CD4-positive, alpha-beta T cell treated with Interleukin-21 for 1 hour (primary cell): ENCODE data around the gene RNF31.

ENCODE experiments used
- DNase-seq: peaks from one replicate; pipeline ENCODE4 v3.0.0-alpha.2; 2020

RNF31 gene

GRCh38 chr14:24117179-24117578, 30.1 kb upstream of the RNF31 start:
- no peak for DNase-seq

GRCh38 chr14:24119691-24120090, 27.6 kb upstream of the RNF31 start:
- DNase-seq = no peak

- no peak for DNase-seq
Observed at GRCh38 chr14:24121210-24121609, 26.1 kb upstream of the RNF31 start.

GRCh38 chr14:24122416-24122815, 24.9 kb upstream of the RNF31 start:
- DNase-seq = no peak

- DNase-seq = no peak
Observed at GRCh38 chr14:24122898-24123297, 24.4 kb upstream of the RNF31 start.

- DNase-seq = no peak
Observed at GRCh38 chr14:24123424-24124417, 23.6 kb upstream of the RNF31 start.

DNA sequence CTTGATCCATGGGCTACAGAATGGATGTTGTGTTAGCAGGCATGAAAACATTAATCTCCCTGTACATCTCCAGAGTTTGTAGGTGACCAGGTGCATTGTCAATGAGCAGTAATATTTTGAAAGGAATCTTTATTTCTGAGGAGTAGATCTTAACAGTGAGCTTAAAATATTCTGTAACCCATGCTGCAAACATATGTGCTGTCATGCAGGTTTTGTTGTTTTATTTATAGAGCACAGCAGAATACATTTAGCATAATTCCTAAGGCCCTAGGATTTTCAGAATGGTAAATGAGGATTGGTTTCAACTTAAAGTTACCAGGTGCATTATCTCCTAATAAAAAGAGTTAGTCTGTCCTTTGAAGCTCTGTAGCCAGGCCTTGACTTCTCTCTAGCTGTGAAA, 20.4 kb upstream of the RNF31 start:
- DNase-seq = no peak

DNA sequence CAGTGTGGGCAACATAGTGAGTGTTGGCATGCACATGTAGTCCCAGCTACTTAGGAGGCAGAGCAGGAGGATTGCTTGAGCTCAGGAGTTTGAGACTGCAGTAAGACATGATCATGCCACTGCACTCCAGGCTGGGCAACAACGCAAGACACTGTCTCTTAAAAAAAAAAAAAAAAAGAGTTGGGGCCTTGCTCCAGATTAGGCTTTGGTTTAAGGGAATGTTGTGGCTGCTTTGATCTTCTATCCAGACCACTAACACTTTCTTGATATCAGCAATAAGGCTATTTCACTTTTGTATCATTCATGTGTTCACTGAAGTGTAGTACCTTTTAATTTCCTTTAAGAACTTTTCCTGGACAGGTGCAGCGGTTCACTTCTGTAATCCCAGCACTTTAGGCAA, 19.6 kb upstream of the RNF31 start:
- DNase-seq = no peak

GRCh38 chr14:24129410-24129998, 17.8 kb upstream of the RNF31 start:
- no peak for DNase-seq

DNA sequence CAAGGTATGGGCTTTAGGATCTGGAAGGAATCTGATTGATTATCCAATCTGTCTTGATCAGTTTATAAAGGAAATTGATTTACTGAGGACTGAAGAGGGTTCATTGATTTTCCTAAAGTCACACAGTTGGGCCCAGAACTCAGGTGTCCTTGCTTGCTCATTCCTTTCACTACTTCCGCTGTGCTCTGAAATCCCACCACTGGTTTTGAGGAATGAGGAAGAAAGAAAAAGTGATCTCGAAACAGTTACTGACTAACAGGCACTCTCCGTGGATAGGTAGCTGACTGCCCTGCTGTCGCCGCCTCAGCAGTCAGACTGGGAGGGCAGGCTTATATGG, 16.9 kb upstream of the RNF31 start, which contains the start of gene FITM1:
TSS of gene FITM1 (plus strand) at position 280 of the 337 bp plus-strand sequence. CDS start 905 bp downstream, outside the sequence.
- no peak for DNase-seq

DNA sequence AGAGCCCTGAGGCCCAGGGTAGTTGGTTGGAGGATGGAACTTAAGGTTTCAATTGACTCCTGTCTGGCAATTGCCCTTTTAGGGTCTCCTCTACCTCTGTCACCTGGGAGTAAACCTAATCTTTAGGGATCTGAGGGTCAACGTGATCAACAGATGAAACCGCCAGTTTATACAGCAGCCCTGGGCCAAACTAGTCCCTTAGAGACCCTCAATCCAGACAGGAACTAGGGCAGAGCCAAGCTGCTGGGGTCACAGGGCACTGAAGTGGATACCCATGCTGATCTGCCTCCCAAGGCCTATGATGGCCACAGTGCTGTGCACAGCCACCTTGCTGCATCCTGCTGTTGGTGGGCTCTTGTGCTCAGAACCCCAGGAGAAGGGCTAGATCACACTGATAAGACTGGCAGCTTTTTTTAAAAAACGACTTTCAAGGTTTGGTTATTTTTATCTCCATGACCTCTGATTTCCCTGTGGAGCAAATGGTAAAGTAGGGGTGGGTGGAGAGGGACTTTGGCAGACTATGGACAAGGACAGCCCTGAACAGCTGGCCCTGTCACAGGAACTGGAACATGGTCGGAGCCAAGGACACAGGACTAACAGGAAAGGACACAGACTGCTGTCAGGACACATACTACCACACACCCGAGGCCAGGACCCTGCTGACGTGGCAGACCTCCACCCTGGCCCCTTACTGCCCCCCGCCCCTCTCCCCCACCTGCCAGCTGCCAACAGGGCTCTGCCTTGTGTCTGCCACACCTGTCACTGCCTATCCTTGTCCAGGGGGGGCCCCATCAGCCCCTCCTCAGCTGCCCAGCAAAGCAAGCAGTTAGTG, 16.4 kb upstream of the RNF31 start:
- DNase-seq = no peak

DNA sequence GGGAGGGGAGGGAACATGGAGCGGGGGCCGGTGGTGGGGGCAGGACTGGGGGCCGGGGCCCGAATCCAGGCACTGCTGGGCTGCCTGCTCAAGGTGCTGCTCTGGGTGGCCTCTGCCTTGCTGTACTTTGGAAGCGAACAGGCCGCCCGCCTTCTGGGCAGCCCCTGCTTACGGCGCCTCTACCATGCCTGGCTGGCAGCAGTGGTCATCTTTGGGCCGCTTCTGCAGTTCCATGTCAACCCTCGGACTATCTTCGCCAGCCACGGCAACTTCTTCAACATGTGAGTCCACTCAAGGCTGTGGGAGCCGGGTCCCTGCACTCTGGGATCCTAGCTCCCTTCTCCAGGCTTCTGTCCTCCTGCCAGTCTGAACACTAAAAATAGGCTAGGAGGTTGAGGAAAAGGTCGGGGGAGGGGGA, 15.7 kb upstream of the RNF31 start:
- no peak for DNase-seq

DNA sequence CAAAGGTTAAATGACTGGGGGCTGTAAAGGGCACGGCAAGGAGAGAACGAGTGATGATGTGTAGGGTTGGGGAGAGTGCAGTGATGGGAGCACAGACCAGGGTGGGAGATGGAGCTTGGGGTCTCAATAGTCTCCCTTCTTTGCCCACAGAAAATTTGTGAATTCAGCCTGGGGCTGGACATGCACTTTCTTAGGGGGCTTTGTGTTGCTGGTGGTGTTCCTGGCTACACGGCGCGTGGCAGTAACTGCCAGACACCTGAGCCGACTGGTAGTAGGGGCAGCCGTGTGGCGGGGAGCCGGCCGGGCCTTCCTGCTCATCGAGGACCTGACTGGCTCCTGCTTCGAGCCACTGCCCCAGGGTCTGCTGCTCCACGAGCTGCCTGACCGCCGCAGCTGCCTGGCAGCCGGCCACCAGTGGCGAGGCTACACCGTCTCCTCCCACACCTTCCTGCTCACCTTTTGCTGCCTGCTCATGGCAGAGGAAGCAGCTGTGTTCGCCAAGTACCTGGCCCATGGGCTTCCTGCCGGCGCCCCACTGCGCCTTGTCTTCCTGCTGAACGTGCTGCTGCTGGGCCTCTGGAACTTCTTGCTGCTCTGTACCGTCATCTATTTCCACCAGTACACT, 15.1 kb upstream of the RNF31 start:
- no peak for DNase-seq

DNA sequence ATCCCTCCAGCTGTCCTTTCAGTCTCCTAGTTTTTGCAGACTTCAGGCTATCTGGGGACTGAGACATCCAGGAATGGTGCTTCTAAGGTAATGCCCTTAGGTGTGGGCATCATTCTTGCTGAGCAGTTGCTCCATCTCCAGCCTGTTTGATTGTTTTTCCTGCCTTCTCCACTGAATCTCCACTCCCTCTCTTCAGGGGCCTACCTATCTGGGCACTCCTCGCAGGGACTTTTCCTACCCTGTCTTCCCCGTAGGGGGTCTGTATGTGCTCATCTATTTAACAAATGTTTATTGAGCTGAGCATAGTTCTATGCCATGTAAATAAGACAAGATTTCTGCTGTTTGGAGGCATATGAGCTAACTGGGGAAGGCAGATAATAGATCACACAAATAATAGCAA, 14.3 kb upstream of the RNF31 start:
- no peak for DNase-seq

DNA sequence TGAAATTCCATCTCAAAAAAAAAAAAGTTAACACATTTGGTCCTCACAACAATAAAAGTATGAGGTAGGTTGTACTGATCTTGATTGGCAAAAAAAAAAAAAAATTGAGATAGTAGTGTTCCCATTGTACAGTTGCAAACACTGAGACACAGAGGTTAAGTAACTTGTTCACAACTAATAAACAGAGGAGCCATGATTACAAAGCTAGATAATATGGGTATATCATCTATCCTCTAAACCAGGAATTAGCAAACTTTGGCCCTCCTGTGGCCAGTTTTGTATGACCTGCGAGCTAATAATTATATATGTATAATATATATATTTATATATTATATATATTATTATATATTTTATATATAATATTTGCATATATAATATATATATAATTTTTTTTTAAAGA, 13.6 kb upstream of the RNF31 start:
- DNase-seq = no peak

- DNase-seq = no peak
Observed at GRCh38 chr14:24135584-24135833, 11.8 kb upstream of the RNF31 start.

DNA sequence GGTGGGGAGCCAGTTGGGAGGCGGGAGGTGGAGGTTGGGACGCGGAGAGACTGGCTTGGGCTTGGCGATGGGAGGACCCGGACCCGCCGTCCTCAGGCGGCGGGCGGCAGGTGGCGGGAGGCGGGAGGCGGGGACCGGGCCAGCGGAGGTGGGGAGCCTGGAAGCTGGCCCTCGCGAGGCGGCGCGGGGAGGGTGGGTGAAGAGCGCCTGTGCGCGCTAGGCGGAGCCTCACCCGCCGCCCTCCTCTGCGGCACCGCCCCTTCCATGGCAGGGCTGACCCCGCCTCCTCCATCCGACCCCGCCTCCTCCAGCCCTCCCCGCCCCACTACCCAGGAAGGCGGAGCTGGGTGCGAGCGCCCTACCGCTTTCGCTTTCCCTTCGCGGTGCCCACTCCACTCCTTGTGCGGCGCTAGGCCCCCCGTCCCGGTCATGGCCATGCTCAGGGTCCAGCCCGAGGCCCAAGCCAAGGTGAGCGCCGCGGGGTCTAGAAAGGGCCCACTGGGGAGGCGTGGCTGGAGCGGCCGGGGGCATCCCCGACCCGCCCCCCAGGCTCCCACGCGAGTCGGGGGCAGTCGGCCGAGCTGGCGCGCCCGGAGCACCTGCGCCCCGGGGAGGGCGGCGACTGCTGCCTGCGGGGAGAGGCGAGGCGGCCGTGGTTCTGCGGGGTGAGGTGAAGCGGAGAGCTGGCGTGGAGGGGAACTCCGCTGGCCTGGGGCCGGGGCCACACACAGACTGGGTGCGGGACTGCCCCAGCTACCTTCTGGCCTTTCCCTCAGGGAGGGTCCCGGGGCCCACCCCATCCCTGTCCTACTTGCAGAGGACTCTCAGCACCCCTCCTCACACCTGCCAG, 11.2 kb upstream of the RNF31 start, which contains the start of gene PSME1:
TSS of gene PSME1 (plus strand) at position 361 of the 850 bp plus-strand sequence. CDS start at position 430, 69 bp downstream.
- peak; percentile 96 for DNase-seq

GRCh38 chr14:24136684-24137528, 10.4 kb upstream of the RNF31 start:
- no peak for DNase-seq

DNA sequence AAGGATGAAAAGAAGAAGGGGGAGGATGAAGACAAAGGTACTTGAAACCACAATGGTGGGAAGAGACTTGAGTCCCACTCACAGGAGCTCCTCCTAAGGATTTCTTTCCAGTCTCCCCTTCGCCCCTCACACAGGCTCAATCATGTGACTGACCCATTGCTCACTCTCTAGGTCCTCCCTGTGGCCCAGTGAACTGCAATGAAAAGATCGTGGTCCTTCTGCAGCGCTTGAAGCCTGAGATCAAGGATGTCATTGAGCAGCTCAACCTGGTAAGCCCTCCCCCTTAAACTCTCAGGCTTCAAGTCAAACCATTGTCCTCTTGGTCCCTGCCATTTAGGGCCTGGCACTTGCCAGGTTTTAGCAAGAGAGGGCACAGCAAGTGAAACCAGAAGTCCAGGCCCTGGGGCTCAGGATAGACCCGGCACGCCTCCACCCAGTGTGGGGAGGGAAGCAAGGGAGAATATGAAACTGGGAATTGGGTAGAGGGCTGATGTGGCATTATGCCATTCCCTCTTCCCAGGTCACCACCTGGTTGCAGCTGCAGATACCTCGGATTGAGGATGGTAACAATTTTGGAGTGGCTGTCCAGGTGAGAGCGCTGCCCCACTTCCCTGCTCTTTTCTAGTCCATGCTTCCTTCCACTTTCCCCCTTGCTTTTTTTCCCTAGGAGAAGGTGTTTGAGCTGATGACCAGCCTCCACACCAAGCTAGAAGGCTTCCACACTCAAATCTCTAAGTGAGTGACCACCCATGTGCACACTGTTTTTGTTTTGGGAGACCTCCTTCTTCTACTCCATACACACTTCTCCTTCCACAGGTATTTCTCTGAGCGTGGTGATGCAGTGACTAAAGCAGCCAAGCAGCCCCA, 9.5 kb upstream of the RNF31 start:
- no peak for DNase-seq
